Gastrocnemius medialis (tissue), 4 donors: ENCODE measurements around the gene TALDO1.

Source experiments
- CTCF ChIP-seq, 5 experiments: fragments of 450-650 bp in 3 of 5; fragments of 200-600 bp in 2 of 5; sonication (generic) in 2 of 5; IDR thresholded peaks in 4 of 5; conservative IDR thresholded peaks in 1 of 5; 1 replicate in 4 of 5; 2 replicates in 1 of 5; pipeline ENCODE4 v1.5.1; 2016 to 2019; ENCODE audit warnings: antibody characterized with exemption in 5 of 5, mild to moderate bottlenecking in 3 of 5, moderate library complexity in 3 of 5
- POLR2A ChIP-seq, 2 donors: fragments of 450-650 bp; IDR thresholded peaks; one replicate each; pipeline ENCODE4 v1.6.1; 2017; ENCODE audit warnings: antibody characterized with exemption in 2 of 2, mild to moderate bottlenecking in 2 of 2, moderate library complexity in 2 of 2

- TF ChIP-seq CTCF (IDR thresholded peaks at IDR 0.05 in 4 of 5, conservative IDR thresholded peaks at IDR 0.05 in 1 of 5): no peak
- TF ChIP-seq POLR2A (IDR thresholded peaks at IDR 0.05): no peak
Measured at GRCh38 chr11:791658-792534, 44.6 kb downstream of the TALDO1 start.
